SK-N-SH (cell line): ENCODE results near the gene RBM44.

ENCODE experiments used
- CHD2 ChIP-seq: fragments of 150-350 bp; IDR thresholded peaks from 2 replicates; pipeline ENCODE4 v1.6.1; 2018; ENCODE audit warnings: low read length; ENCODE audit not compliant: partially characterized antibody
- GABPA ChIP-seq: IDR thresholded peaks from 2 replicates; pipeline ENCODE4 v1.4.0; 2012; ENCODE audit warnings: low read depth, mild to moderate bottlenecking
- NFIC ChIP-seq: IDR thresholded peaks from 2 replicates; pipeline ENCODE4 v1.4.0; 2012; ENCODE audit warnings: borderline replicate concordance
- SIN3A ChIP-seq: IDR thresholded peaks from 2 replicates; pipeline ENCODE4 v1.6.1; 2012; ENCODE audit warnings: low read depth, mild to moderate bottlenecking, low read length, moderate library complexity, borderline replicate concordance
- TF ChIP-seq, protein P1 (sequence below): fragments of 200-600 bp; sonication (generic); IDR thresholded peaks from 2 replicates; pipeline ENCODE4 v1.6.1; 2017; ENCODE audit warnings: antibody characterized with exemption, mild to moderate bottlenecking, moderate library complexity

DNA sequence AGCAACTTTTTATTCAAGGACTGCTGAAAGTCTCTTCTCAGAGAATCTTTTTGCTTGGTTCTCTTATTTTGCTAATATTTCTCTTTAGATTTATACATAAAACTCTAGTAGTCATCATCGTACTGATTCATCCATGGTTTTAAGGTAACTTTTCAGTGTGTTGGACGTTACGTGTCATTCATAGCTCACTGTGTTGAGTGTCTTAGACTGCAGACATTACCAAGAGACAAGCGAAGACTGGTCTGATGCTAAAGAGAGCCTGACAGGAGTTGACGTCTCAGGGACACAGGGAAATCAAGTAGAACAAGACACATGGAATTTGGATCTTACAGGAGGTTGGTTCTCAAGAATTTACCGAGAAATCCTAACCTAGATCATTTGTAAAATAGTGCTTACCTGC, 25.5 kb downstream of the RBM44 start:
- TF ChIP-seq GABPA (no peak), NFIC (no peak), SIN3A (no peak), CHD2 (no peak)
- TF ChIP-seq, protein P1, sequence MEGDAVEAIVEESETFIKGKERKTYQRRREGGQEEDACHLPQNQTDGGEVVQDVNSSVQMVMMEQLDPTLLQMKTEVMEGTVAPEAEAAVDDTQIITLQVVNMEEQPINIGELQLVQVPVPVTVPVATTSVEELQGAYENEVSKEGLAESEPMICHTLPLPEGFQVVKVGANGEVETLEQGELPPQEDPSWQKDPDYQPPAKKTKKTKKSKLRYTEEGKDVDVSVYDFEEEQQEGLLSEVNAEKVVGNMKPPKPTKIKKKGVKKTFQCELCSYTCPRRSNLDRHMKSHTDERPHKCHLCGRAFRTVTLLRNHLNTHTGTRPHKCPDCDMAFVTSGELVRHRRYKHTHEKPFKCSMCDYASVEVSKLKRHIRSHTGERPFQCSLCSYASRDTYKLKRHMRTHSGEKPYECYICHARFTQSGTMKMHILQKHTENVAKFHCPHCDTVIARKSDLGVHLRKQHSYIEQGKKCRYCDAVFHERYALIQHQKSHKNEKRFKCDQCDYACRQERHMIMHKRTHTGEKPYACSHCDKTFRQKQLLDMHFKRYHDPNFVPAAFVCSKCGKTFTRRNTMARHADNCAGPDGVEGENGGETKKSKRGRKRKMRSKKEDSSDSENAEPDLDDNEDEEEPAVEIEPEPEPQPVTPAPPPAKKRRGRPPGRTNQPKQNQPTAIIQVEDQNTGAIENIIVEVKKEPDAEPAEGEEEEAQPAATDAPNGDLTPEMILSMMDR, result no peak
